Omental fat pad (tissue), 4 donors: ENCODE results near the gene MYBBP1A. TPM values are rescaled to one million over a fixed set of nuclear protein-coding genes. Genes with fewer than 3 reads are reported as not detected.

Experiments
- ATAC-seq: fragments of 150-250 bp; one replicate; pipeline ENCODE4 v1.9.1; 2016; ENCODE audit warnings: mild to moderate bottlenecking, moderate library complexity; ENCODE audit not compliant: low FRiP score
- DNase-seq: peaks from one replicate; pipeline ENCODE4 v3.0.0-alpha.2; 2019; ENCODE audit warnings: low spot score
- total RNA-seq, 4 donors: library from RNA; depleted of rRNA; stranded (reverse); fragments of >200 nt; gene quantifications; one replicate each; pipeline ENCODE4 v1.1.0, GENCODE V29; 2016
- TF ChIP-seq, protein P1 (sequence below), 3 donors: fragments of 450-650 bp; IDR thresholded peaks; one replicate each; pipeline ENCODE4 v1.5.1; 2016 to 2017; ENCODE audit warnings: antibody characterized with exemption in 3 of 3, mild to moderate bottlenecking in 3 of 3, moderate library complexity in 2 of 3

MYBBP1A gene
- total RNA-seq, 4 donors from 2014 or later, result 33.1 to 142 (median 39.1) TPM

DNA sequence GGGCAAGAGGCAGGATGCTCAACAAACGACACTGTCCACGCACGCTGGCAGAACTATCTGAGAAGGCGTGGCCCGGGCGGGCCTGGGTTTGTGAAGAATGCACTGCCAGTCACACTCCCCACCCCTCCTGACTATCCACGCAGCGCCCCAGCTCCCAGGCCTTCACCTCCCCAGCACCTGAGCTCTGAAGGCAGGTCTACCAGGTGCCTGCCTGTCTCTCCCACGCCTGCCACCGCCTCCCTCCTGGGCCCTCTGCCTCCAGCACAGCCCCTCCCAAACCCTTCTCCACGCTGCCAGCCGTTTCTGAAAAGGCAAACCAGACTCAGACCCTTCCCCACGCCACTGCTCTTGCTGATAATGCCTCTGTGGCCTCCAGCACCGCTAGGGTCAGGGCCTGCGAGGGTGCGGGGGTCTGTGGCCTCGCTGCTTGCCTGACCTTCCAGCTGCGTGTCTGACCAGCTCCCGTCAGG, 11.6 kb downstream of the MYBBP1A start:
- no peak for ATAC-seq
- no peak for DNase-seq
- TF ChIP-seq, protein P1, sequence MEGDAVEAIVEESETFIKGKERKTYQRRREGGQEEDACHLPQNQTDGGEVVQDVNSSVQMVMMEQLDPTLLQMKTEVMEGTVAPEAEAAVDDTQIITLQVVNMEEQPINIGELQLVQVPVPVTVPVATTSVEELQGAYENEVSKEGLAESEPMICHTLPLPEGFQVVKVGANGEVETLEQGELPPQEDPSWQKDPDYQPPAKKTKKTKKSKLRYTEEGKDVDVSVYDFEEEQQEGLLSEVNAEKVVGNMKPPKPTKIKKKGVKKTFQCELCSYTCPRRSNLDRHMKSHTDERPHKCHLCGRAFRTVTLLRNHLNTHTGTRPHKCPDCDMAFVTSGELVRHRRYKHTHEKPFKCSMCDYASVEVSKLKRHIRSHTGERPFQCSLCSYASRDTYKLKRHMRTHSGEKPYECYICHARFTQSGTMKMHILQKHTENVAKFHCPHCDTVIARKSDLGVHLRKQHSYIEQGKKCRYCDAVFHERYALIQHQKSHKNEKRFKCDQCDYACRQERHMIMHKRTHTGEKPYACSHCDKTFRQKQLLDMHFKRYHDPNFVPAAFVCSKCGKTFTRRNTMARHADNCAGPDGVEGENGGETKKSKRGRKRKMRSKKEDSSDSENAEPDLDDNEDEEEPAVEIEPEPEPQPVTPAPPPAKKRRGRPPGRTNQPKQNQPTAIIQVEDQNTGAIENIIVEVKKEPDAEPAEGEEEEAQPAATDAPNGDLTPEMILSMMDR (IDR thresholded peaks at IDR 0.05), result no peak

DNA sequence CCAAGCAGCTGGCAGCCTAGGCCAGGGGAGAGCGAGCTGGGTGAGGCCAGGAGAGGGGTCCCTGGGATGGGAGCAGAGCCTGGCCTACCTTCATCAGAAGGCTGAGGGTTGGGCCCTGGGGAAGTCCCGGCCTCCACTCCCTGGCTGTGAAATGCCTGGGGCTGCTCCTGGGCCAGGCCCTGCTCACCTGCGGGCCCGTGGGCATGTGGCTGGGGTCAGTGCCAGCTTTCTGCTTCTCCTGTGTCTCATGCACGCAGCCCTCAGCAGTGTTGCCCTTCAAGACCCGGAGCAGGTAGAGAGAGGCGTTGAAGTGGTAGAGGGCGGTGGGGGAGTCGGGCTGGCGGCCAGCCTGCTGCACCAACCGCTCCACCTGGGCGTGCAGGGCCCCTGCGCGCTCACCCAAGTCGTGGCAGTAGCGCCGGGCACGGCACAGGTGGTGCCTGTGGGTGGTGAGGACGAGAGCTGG, 12.4 kb downstream of the MYBBP1A start:
- no peak for DNase-seq
- no peak for ATAC-seq
- TF ChIP-seq, protein P1 (IDR thresholded peaks at IDR 0.05), result no peak

DNA sequence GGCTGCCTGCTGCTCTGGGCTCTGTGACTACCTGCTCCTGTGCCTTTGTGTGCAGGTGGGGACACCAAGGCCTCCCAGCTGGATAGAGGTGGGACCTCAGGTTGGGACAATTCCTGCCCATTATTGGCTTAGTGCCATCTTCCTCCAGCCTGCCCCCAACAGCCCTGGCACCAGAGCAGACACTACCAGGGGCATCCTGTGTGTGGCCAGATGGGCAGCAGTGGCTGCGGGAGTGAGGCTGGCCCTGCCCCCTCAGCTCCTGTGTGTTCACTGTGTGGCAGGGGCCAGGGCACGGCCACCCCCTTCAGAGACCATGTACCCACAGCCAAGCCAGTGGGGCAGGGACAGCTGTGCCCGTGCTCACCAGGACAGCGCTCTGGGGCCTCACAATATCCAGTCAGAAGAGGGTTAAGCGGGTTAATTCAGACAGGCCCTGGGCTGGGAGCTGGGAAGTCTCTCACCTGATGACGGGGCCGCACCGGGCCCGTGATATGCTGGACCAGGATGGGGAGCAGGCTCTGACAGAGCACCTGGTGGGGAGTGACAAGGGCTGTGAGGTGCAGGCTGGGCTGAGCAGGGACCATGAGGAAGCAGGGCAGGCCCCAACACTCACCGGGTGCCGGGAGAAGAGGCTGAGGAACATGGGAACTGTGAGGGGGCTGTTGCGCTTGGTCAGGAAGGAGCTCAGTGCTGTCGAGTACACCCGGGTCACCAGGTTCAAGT, 13.0 kb downstream of the MYBBP1A start:
- TF ChIP-seq, protein P1 (IDR thresholded peaks at IDR 0.05), result no peak
- DNase-seq (no peak), ATAC-seq (no peak)

DNA sequence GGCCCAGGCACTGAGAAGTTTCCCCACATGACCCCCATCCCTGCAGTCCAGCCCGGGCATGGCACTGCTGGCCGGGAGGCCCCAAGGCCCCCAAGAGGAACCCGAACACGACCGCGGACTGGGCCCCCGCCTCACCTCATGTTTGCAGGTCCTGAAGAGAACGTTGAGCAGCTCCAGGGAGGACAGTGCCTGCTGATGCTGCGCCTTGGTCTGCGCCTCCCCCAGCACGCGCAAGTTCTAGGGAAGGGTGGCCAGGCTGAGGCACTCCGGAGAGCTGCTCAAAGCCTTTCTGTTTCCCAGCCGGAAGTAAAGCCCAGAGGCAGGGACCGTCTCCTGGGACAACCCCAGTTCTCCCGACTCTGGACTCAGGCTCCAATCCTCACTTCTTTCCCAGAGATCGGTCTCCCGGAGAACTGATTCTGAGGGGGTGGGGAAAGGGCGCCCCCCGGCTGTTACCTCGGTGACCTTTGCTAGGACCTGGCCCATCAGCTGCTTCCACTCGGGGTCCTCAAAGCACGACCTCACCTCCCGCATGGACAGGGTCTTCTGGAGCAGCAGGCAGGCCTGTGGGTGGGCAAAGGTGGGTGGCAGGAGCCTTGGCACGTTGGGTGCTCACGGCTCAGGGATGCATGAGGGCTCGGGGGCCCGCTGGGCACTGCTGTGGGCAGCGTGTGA, 13.7 kb downstream of the MYBBP1A start:
- TF ChIP-seq, protein P1 (IDR thresholded peaks at IDR 0.05), result no peak
- no peak for ATAC-seq
- no peak for DNase-seq

DNA sequence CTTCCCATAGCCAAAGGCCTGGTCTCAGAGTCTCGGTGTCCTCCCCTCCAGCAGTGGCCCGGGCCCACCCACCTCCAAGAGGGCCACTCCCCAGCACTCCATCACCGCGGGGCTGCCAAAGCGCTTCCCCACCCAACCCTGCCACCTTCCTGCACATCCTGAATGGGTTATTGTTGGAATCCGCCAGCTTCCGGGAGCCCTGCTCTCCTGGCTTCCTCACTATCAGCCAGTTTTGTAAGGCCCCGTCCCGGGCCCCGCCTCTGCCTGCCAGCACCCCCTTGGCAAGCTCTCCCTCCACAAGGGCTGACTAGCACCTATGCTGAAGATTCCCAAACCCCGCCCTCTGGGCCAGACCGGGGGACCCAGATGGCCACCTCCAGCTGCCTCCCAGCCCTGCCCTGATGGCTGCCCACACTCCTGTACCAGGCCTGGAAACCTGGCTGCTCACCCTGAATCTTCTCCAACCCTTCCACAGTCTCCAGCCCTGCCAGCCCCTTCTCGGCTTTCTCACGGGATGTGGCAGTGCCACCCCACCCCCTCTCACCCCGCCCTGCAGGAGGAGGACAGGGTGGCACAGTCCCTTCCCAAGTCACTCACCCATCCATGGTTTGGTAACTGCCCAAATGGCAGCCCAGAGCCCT, 14.4 kb downstream of the MYBBP1A start:
- no peak for DNase-seq
- ATAC-seq, result no peak
- TF ChIP-seq, protein P1 (IDR thresholded peaks at IDR 0.05), result no peak

DNA sequence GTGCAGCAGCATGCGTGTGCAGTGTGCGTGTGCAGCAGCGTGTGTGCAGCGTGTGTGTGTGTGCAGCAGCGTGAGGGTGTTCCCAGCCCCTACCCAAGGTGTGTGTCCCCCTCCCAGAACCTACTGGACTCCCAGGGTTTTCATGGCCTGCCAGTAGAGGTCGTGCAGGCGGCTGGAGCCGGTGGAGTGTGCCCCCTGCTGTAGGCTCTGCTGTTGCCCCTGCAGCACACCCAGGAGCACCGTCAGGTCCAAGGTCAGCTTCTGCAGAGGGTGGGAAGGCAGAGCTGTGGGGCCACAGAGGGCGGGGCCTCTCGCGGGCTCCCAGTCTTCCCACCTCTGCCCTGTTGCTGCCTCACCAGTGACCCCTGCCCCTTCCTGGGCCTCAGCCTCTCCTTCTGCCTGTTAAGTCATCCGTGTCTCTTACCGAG, 14.9 kb downstream of the MYBBP1A start:
- TF ChIP-seq, protein P1 (IDR thresholded peaks at IDR 0.05), result no peak
- ATAC-seq, result no peak
- no peak for DNase-seq
